SH-SY5Y (cell line): Measurements from ENCODE around the gene ACVR1.

Experiments used
- GATA2 ChIP-seq: IDR thresholded peaks from 2 replicates; pipeline ENCODE4 v1.6.1; 2011; ENCODE audit warnings: mild to moderate bottlenecking, low read depth, low read length
- GATA3 ChIP-seq: IDR thresholded peaks from 2 replicates; pipeline ENCODE4 v1.6.1; 2011; ENCODE audit warnings: low read depth, mild to moderate bottlenecking, low read length, moderate library complexity

- TF ChIP-seq GATA3 (no peak), GATA2 (no peak)
Observed at GRCh38 chr2:157902692-157903091, 26.6 kb upstream of the ACVR1 start.
